HG03095 (cell line): ENCODE results near the gene GFPT2.

Source experiments
- ATAC-seq: cut with Tn5 transposase; IDR thresholded peaks from one replicate; pipeline ENCODE4 v1.9.1; 2021; ENCODE audit warnings: moderate library complexity; ENCODE audit not compliant: unreplicated experiment

GFPT2 gene

GRCh38 chr5:180379355-180380070, 26.4 kb upstream of the GFPT2 start:
- no peak for ATAC-seq

GRCh38 chr5:180378438-180379344, 25.6 kb upstream of the GFPT2 start:
- ATAC-seq = no peak

GRCh38 chr5:180377556-180378197, 24.5 kb upstream of the GFPT2 start:
- ATAC-seq = no peak

GRCh38 chr5:180376511-180376910, 23.4 kb upstream of the GFPT2 start:
- no peak for ATAC-seq

GRCh38 chr5:180375955-180376354, 22.8 kb upstream of the GFPT2 start:
- ATAC-seq = no peak

- no peak for ATAC-seq
These were observed 22.2 kb upstream of the GFPT2 start for GRCh38 chr5:180375291-180375690.

- ATAC-seq = no peak
These were observed 20.7 kb upstream of the GFPT2 start for GRCh38 chr5:180373870-180374269.

- ATAC-seq = no peak
These were observed 20.3 kb upstream of the GFPT2 start for GRCh38 chr5:180373454-180373853.

GRCh38 chr5:180371949-180372348, 18.8 kb upstream of the GFPT2 start:
- no peak for ATAC-seq

- ATAC-seq = no peak
These were observed 17.9 kb upstream of the GFPT2 start for GRCh38 chr5:180370861-180371641.

GRCh38 chr5:180367991-180368390, 14.9 kb upstream of the GFPT2 start:
- no peak for ATAC-seq

- no peak for ATAC-seq
These were observed 14.2 kb upstream of the GFPT2 start for GRCh38 chr5:180367300-180367699.

GRCh38 chr5:180366326-180366725, 13.2 kb upstream of the GFPT2 start:
- no peak for ATAC-seq

- no peak for ATAC-seq
These were observed 12.7 kb upstream of the GFPT2 start for GRCh38 chr5:180365829-180366228.

- no peak for ATAC-seq
These were observed 11.2 kb upstream of the GFPT2 start for GRCh38 chr5:180364306-180364856.

GRCh38 chr5:180360078-180360957, 7.2 kb upstream of the GFPT2 start:
- ATAC-seq = no peak

- ATAC-seq = no peak
These were observed 5.6 kb upstream of the GFPT2 start for GRCh38 chr5:180358694-180359093.

- ATAC-seq = no peak
These were observed 5.0 kb upstream of the GFPT2 start for GRCh38 chr5:180358179-180358578.

- ATAC-seq = no peak
These were observed 1.8 kb upstream of the GFPT2 start for GRCh38 chr5:180354966-180355365.
